ENCODE data around the gene RANBP17. TPM values are rescaled to one million over a fixed set of nuclear protein-coding genes. Genes with fewer than 3 reads are reported as not detected.
"Not testable (repeated sequence)": the region's sequence is repeated elsewhere in the genome, so short reads cannot be mapped to it uniquely, and the experiment has no call there.

Gene RANBP17
- total RNA-seq, 1 experiment from 2014 or later: 14.5 TPM

- Histone ChIP-seq H3F3A (ENCODE audit: insufficient read depth, low read depth) (no peaks in the 10 kb centered on the region; the same call in 1 of the 2 replicates), H3K27ac (no peak overlapping the region), H3K27me3 (ENCODE audit: insufficient read depth, low read depth) (no peaks in the 10 kb centered on the region), H3K4me3 (no peak overlapping the region), H3K9me2 (ENCODE audit: insufficient read depth) (no peaks in the 10 kb centered on the region), H3K9me3 (ENCODE audit: insufficient read depth, low read depth) (no peaks in the 10 kb centered on the region), H2AFZ (no peak overlapping the region), H3K4me2 (no peak overlapping the region), H3K36me3 (ENCODE audit: low read depth) (no peaks in the 10 kb centered on the region), H3K4me1 (replicated peaks; ENCODE audit: insufficient read depth) (no peaks in the 10 kb centered on the region), H4K20me1 (ENCODE audit: insufficient read depth) (no peaks in the 10 kb centered on the region), H3K79me2 (ENCODE audit: low read depth) (no peaks in the 10 kb centered on the region)
- POLR2A ChIA-PET (ENCODE audit: unreplicated experiment): no interaction called here
- no peak for DNase-seq
- intact Hi-C loops (cut with micrococcal nuclease; ENCODE audit: unreplicated experiment): loop anchor here (5.0 to 10.0 kb wide), 2 partner anchors 110 to 172 kb away; no protein-coding TSS in a partner anchor
- no peak for TF ChIP-seq EZH2 (IDR thresholded peaks at IDR 0.05; ENCODE audit: low read depth)
- TF ChIP-seq CTCF (conservative IDR thresholded peaks at IDR 0.05): peak; percentile 61
- CTCF ChIA-PET: no interaction called here
- no TSS peak for BruUV-seq (replicated peaks)
These were observed 55.3 kb downstream of the RANBP17 start for GRCh38 chr5:170917113-170917512.

- intact Hi-C loops (cut with micrococcal nuclease; ENCODE audit: unreplicated experiment): no loop called here
- Histone ChIP-seq H3K27me3 (ENCODE audit: insufficient read depth, low read depth) (no peaks in the 10 kb centered on the region), H3K9me2 (ENCODE audit: insufficient read depth) (no peaks in the 10 kb centered on the region), H3K4me3 (no peak overlapping the region), H3K36me3 (ENCODE audit: low read depth) (no peaks in the 10 kb centered on the region), H2AFZ (no peak overlapping the region), H3K4me1 (replicated peaks; ENCODE audit: insufficient read depth) (no peaks in the 10 kb centered on the region), H3K79me2 (ENCODE audit: low read depth) (no peaks in the 10 kb centered on the region), H3K27ac (no peak overlapping the region), H3F3A (ENCODE audit: insufficient read depth, low read depth) (no peaks in the 10 kb centered on the region), H3K9me3 (ENCODE audit: insufficient read depth, low read depth) (no peaks in the 10 kb centered on the region; the same call in 1 of the 2 replicates), H3K4me2 (no peak overlapping the region), H4K20me1 (ENCODE audit: insufficient read depth) (no peaks in the 10 kb centered on the region)
- TF ChIP-seq EZH2 (IDR thresholded peaks at IDR 0.05; ENCODE audit: low read depth): no peak
- TF ChIP-seq CTCF (conservative IDR thresholded peaks at IDR 0.05): no peak
- DNase-seq: no peak
- ChIA-PET CTCF (no interaction called here), POLR2A (ENCODE audit: unreplicated experiment) (no interaction called here)
- BruUV-seq (replicated peaks): no TSS peak
These were observed 58.4 kb downstream of the RANBP17 start for GRCh38 chr5:170920196-170920595.

GRCh38 chr5:170922331-170922730 lies 60.5 kb downstream of the RANBP17 start:
- BruUV-seq (replicated peaks); CTCF ChIA-PET; H3K27ac ChIP-seq; POLR2A ChIA-PET (ENCODE audit: unreplicated experiment); H4K20me1 ChIP-seq (ENCODE audit: insufficient read depth); intact Hi-C loops (cut with micrococcal nuclease; ENCODE audit: unreplicated experiment); H3K9me2 ChIP-seq (ENCODE audit: insufficient read depth); DNase-seq; H3K27me3 ChIP-seq (ENCODE audit: insufficient read depth, low read depth); H3F3A ChIP-seq (ENCODE audit: insufficient read depth, low read depth); H3K4me1 ChIP-seq (replicated peaks; ENCODE audit: insufficient read depth); H2AFZ ChIP-seq; H3K4me2 ChIP-seq; H3K4me3 ChIP-seq; H3K9me3 ChIP-seq (ENCODE audit: insufficient read depth, low read depth); H3K79me2 ChIP-seq (ENCODE audit: low read depth); H3K36me3 ChIP-seq (ENCODE audit: low read depth): not testable (repeated sequence)

GRCh38 chr5:170923910-170924620 lies 62.2 kb downstream of the RANBP17 start:
- no peak overlapping the region for H3K27ac ChIP-seq
- no peak for DNase-seq
- no peaks in the 10 kb centered on the region for H3F3A ChIP-seq (ENCODE audit: insufficient read depth, low read depth)
- no peak overlapping the region for H3K4me2 ChIP-seq
- H3K9me2 ChIP-seq (ENCODE audit: insufficient read depth): no peaks in the 10 kb centered on the region
- no peaks in the 10 kb centered on the region; the same call in 1 of the 2 replicates for H3K9me3 ChIP-seq (ENCODE audit: insufficient read depth, low read depth)
- H2AFZ ChIP-seq: no peak overlapping the region
- H3K36me3 ChIP-seq (ENCODE audit: low read depth): no peaks in the 10 kb centered on the region
- ChIA-PET POLR2A (ENCODE audit: unreplicated experiment) (no interaction called here), CTCF (no interaction called here)
- H3K4me3 ChIP-seq: no peak overlapping the region
- H3K79me2 ChIP-seq (ENCODE audit: low read depth): no peaks in the 10 kb centered on the region
- no peaks in the 10 kb centered on the region; the same call in 1 of the 2 replicates for H4K20me1 ChIP-seq (ENCODE audit: insufficient read depth)
- no peak for TF ChIP-seq CTCF (conservative IDR thresholded peaks at IDR 0.05)
- TF ChIP-seq EZH2 (IDR thresholded peaks at IDR 0.05; ENCODE audit: low read depth): no peak
- intact Hi-C loops (cut with micrococcal nuclease; ENCODE audit: unreplicated experiment): no loop called here
- no peaks in the 10 kb centered on the region for H3K27me3 ChIP-seq (ENCODE audit: insufficient read depth, low read depth)
- no TSS peak for BruUV-seq (replicated peaks)
- H3K4me1 ChIP-seq (replicated peaks; ENCODE audit: insufficient read depth): no peaks in the 10 kb centered on the region

GRCh38 chr5:170935534-170936218 lies 73.9 kb downstream of the RANBP17 start:
- H2AFZ ChIP-seq; intact Hi-C loops (cut with micrococcal nuclease; ENCODE audit: unreplicated experiment); DNase-seq; H3K27me3 ChIP-seq (ENCODE audit: insufficient read depth, low read depth); H3K9me3 ChIP-seq (ENCODE audit: insufficient read depth, low read depth); H4K20me1 ChIP-seq (ENCODE audit: insufficient read depth); H3K4me3 ChIP-seq; H3K4me1 ChIP-seq (replicated peaks; ENCODE audit: insufficient read depth); CTCF ChIA-PET; H3K79me2 ChIP-seq (ENCODE audit: low read depth); H3F3A ChIP-seq (ENCODE audit: insufficient read depth, low read depth); H3K4me2 ChIP-seq; POLR2A ChIA-PET (ENCODE audit: unreplicated experiment); H3K9me2 ChIP-seq (ENCODE audit: insufficient read depth); H3K27ac ChIP-seq; H3K36me3 ChIP-seq (ENCODE audit: low read depth); BruUV-seq (replicated peaks): not testable (repeated sequence)

Measured in PC-9 (cell line).